ENCODE data around the gene ADAR.

Gene ADAR

DNA sequence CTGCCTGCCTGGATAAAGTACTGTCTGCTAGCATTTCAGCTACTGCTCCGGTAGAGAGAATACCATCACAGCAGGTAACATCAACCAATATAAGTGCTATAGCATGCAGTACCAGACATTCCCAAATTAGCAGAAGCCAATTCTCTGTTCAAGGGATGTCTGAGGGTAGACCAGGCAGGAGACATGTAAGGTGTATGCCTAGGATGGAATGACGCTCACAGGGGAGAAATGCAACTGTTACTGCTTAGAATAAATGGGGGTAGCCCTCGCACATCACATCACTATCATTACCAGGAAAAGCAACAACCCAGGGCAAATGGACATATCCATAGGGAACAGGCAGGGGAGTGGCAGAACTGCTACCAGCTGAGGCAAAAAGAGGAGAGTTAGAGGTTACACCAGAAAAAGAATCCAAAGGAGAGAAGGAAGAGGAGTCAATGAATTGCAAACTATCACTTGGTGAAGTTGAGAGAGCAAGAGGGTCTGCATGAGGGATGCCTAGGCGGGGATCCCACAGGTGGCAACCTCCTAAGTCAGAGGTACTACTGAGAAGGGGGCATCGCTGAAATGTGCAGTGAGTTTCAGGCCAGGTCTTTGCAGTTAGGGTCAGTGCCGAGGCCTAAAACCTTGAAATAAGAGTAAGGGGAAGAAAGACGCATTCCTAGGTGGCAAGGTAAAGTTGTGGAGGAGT lies 50.6 kb downstream of the ADAR start:
- DNase-seq = no peak

GRCh38 chr1:154556422-154556821 lies 51.6 kb downstream of the ADAR start:
- no peak for DNase-seq

DNA sequence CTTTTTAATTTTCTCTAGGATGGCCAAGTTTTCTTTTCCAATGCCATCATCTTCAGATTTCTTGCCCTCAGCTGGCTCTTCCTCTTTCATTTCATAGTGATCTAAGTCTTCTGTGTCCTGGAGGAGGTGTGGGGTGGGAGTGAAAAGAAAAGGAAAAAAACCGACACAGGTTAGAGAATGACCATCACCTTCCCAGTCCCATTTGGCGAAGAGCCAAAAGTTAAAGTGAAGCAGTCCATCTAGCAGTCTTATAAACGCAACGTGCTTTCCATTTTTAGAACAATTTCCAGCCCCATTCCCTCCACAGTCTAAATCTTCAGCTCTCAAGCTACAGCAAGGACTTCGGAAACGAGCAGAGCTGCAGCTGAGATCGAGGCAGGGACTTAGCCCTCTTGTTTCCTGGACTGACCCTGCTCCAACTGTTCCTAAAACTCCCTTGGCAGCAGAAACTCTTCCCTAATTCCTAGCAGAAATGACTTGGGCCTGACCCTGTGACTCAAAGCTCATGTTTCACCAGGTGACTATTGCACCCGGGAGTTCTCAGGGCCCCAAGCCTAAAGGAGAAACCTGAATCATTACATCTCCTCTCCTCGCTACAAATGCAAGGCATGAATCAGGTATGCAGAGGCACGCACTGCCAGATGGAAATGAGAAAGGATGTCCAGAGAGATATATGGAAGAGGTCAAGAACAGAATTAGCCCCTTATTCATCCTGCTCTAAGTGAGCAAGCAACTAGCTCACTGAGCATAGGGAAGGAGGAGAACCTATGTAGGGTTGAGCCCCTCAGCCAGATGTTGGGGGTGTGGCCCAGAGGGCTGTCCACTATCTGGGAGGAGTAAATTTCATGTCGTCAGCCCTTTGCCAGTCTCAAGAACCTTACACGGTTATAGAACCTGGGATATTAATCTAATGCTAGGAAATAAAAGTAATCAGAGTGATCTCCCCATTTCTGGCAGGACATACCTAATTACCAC lies 54.6 kb downstream of the ADAR start:
- no peak for DNase-seq

DNA sequence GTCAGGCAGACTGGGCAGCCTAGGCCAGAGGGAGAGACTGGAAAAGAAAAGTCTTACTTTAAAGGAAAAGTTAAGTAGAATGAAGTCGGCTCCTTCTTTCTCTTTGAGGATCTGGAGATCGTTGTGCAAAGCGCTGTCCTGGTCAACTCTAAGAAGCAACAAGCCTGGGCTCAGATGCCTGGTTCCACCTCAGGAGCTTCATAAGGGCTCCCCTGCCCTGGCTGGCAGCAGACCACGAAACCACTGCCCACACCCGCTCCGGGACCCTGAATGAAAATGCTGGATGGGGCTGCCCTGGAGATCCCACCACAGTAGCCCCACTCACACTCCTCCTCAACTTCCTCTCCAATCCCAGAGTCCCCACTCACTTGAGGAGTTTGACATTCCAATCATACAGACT lies 56.0 kb downstream of the ADAR start:
- DNase-seq = no peak

- no peak for DNase-seq
Measured at GRCh38 chr1:154551474-154551873, 56.5 kb downstream of the ADAR start.

GRCh38 chr1:154550657-154551056 lies 57.3 kb downstream of the ADAR start:
- DNase-seq = no peak

DNA sequence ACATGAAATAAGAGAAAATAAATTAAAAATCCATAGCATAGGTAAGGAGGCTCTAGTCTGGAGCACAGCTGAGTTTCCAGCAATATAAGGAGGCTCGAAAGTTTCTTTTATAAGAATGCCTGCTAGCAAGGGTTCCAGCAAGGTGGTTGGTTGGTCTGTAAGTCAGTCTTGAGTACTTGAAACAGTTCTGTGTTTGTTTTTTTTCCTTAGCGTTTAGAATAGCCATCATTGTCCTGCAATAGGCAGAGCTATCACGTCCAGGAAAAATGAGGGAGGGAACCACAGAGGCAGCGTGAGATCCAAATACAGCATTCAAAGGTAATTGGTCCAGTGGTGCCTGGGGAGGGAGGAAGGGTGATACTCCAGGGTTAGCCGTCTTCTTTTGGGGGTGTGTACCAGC lies 57.9 kb downstream of the ADAR start:
- no peak for DNase-seq

GRCh38 chr1:154549202-154549770 lies 58.7 kb downstream of the ADAR start:
- DNase-seq = no peak

DNA sequence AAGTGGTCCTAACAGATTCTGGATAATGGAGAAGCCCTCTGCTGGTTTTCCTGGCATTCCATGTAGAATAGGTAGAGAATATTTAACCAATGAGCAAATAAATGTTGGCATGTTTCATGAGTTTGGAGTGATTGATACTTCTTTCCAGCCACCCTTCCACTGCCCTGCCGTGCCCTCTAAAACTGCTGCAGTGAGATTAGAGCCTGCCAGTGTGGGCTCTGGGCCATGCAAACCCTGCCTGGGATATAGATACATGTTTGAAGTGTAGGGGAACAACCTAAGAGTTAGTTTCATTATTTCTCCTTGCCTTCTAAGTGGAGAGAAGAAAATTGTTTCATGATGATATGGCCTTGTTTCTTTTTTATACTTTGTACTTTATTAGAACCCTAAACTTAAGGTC lies 60.0 kb downstream of the ADAR start:
- DNase-seq = no peak

GRCh38 chr1:154547105-154547732 lies 60.8 kb downstream of the ADAR start:
- no peak for DNase-seq

DNA sequence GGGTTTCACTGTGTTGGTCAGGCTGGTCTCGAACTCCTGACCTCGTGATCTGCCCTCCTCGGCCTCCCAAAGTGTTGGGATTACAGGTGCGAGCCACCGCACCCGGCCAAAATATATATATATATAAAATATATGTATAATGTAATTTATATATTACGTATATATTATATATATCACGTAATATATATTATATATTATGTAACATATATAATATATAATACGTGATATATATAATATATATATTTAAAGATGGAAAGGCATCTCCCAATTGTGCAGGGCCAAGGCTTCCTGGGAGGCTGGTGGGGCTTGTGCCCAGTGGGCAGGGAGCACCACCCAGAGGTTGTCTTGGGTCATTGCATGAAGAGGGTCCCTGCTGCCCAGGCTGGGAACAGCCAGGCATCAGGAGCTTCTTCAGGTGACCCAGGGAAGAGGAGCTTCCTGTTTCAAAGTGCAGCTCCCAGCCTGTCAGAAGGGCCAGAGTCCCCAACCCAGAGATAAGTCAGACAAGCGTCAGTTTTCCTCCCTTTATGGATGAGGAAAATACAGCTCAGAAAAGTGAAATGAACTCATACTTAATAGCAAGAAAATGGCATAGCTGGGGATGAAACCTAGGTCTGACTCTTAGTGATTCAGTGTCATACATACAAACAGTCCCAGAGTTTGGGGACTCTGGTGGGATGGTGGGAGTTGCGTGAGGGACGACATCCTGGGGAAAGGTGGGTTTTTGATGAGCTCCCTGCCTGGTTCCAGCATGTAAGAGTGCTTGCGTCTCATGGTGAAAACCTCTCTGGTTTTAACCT lies 61.5 kb downstream of the ADAR start:
- peak; percentile 39 to 48 for DNase-seq

DNA sequence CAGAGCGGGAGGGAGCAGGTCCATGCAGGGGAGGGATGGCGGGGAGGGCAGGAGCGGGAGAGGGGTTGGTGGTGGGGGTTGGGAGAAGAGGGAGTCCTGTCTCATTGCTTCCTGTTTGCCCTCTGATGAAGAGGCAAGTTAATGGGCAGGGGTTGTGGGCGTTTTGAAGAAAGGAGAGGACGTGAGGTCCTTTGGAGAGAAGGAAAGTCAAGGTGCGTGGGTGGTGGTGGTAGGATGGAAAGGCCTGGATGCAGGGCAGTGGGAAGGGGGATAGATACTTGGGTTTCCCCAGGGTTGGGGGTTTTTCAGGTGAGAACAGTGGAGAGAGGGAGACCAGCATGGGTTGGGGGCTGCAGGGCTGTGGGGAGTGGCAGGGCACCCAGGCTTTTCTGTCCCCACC lies 66.8 kb downstream of the ADAR start:
- DNase-seq = no peak

- no peak for DNase-seq
Measured at GRCh38 chr1:154539486-154540483, 68.2 kb downstream of the ADAR start.

DNA sequence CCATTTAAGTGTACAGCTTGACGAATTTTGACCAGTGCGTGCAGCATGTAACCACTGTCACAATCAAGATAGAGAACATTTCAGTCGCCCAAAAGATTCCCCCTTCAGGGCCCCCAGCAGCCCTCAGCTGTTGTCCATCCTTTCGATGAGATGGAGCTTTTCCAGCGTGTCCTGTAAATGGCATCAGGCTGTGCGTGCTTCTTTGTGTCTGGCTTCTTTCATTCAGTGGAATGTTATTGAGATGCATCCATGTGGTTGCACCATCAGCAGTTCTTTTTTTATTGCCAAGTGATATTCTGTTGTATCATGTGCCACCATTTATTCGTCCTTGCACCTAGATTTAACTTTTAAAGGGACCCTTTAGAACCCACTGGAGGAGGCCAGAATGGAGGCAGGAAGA lies 71.4 kb downstream of the ADAR start:
- no peak for DNase-seq

- no peak for DNase-seq
Measured at GRCh38 chr1:154533952-154534844, 73.8 kb downstream of the ADAR start.
